GM18520 (cell line): ENCODE results near the gene ARFRP1.

Source experiments
- ATAC-seq: cut with Tn5 transposase; IDR thresholded peaks from one replicate; pipeline ENCODE4 v1.9.1; 2021; ENCODE audit not compliant: unreplicated experiment

ARFRP1 gene

GRCh38 chr20:63702751-63703470 is 4.9 kb downstream of the ARFRP1 start:
- no peak for ATAC-seq

- no peak for ATAC-seq
These were observed 5.6 kb downstream of the ARFRP1 start for GRCh38 chr20:63702036-63702665.

GRCh38 chr20:63701329-63702035 is 6.3 kb downstream of the ARFRP1 start:
- no peak for ATAC-seq

DNA sequence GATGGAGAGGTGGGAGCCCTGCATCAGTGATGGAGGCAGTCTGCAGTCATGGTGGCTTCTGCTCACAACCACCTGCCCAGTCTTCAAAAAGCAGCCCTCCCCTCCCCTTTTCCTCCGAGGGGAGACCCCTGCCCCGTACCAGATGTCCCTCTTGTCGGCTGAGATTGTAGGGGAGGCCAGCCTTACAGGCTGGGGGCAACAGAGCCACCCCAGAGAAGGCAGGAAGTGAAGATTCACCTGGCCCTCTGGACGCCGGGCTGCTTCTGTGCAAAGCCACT is 6.8 kb downstream of the ARFRP1 start:
- no peak for ATAC-seq

- ATAC-seq, result no peak
These were observed 7.4 kb downstream of the ARFRP1 start for GRCh38 chr20:63700199-63701050.

DNA sequence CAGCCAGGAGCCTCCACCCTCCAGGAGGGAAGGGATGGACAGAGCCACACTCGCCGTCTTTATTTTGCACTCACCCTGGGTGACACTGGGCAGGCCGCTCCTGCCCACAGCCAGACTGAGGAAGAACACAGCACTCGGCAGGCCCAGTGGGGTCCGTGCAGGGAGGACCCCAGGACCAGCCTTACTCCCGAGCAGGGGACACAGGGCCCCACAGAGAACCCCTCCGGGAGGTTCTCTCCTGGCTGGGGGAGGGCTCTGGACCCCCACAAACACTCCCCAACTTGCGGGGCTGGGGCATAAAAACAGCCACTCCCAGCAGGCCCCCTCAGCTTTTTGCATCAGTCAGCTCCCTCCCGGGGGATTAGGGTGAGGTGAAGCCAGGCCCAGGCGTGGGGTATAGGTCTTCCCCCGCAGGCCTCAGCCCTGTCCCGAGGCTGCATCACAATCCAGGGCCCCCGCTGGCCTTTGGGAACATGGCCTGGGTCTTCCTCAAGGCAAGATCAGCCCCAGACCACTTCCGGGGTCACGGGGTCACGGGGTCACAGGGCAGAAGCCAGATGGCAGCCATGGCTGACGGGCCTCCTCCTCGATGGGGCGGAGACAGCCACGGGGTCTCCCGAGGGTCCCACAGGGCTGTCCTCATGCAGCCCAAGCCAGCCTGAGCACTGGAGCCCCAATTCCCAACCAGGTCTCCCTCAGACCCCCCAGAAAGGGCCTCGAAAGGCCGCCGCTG is 8.1 kb downstream of the ARFRP1 start:
- no peak for ATAC-seq

DNA sequence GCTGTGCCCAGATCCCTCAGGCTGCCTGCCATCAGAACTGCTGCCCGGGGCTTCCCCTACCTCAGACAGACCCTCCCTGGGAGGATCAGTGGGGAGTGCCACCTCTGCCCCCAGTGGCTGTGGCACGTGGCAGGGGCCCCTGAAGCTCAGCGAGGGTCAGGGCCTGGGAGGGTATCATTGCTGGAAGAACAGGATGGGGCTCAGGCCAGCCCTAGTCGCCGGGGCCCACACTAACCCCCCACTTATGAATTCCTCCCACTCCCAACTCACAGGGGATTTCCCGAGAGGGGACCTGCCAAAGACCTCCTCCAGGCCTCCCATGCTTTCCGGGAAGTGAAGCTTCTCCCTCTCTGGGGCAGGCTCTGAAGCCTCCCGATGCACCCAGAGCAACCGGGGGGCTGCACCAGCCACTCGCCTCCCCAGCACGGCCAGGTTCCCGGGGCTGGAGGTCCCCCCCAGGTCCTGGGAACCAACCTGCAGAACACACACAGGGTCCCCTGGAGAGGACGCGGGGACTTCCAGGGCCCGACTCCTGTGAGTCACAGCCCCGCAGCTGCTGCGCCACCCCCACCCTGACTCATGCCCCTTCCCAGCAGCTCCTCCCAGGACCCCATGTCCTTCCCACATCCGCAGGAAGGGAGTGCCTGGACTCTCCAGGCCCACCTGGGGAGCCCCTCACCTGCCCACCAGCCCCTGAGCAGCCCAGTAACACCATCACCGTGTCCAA is 8.9 kb downstream of the ARFRP1 start:
- ATAC-seq, result no peak

DNA sequence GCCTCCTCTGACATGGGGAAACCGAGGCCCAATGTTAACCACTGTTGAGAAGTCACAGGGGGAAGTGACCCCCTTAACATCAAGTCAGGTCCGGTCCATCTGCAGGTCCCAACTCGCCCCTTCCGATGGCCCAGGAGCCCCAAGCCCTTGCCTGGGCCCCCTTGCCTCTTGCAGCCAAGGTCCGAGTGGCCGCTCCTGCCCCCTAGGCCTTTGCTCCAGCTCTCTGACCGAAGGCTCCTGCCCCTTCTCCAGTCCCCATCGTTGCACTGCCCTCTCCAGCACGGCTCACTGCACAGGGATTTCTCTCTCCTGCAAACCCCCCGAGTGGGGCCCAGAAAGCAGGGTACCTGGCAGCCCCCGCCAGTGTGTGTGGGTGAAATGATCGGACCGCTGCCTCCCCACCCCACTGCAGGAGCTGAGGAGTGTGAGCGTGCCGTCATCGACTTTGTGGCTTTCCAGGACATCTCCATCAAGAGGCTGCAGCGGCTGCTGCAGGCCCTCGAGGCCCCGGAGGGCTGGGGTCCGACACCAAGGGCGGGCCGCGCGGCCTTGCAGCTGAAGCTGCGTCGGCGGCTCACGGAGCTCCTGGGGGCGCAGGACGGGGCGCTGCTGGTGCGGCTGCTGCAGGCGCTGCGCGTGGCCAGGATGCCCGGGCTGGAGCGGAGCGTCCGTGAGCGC is 9.8 kb downstream of the ARFRP1 start:
- ATAC-seq, result no peak

DNA sequence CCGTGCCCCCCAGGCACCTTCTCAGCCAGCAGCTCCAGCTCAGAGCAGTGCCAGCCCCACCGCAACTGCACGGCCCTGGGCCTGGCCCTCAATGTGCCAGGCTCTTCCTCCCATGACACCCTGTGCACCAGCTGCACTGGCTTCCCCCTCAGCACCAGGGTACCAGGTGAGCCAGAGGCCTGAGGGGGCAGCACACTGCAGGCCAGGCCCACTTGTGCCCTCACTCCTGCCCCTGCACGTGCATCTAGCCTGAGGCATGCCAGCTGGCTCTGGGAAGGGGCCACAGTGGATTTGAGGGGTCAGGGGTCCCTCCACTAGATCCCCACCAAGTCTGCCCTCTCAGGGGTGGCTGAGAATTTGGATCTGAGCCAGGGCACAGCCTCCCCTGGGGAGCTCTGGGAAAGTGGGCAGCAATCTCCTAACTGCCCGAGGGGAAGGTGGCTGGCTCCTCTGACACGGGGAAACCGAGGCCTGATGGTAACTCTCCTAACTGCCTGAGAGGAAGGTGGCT is 10.4 kb downstream of the ARFRP1 start:
- ATAC-seq, result no peak

- no peak for ATAC-seq
These were observed 11.0 kb downstream of the ARFRP1 start, which contains the start of gene TNFRSF6B for GRCh38 chr20:63696628-63697356. TSS of gene TNFRSF6B (plus strand) at chr20:63696652. CDS start at chr20:63696768, 116 bp downstream.

- no peak for ATAC-seq
These were observed 11.5 kb downstream of the ARFRP1 start for GRCh38 chr20:63696306-63696627.

DNA sequence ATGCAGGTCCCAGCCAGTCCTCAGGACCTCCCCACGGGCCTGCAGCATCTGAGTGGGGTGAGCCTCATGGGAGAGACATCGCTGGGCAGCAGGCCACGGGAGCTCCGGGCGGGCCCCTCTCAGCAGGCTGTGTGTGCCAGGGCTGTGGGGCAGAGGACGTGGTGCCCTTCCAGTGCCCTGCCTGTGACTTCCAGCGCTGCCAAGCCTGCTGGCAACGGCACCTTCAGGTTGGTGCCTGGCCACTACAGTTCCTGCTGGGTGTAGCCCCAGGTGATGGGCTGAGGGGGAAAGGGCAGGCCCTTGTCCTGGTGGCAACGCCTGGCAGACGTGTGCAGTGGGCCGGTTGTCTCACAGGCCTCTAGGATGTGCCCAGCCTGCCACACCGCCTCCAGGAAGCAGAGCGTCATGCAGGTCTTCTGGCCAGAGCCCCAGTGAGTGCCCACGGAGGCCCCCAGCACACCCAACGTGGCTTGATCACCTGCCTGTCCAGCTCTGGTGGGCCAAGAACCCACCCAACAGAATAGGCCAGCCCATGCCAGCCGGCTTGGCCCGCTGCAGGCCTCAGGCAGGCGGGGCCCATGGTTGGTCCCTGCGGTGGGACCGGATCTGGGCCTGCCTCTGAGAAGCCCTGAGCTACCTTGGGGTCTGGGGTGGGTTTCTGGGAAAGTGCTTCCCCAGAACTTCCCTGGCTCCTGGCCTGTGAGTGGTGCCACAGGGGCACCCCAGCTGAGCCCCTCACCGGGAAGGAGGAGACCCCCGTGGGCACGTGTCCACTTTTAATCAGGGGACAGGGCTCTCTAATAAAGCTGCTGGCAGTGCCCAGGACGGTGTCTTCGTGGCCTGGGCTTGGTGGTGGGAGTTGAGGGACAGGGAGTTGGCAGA is 12.1 kb downstream of the ARFRP1 start:
- ATAC-seq, result no peak

- ATAC-seq, result no peak
These were observed 13.0 kb downstream of the ARFRP1 start for GRCh38 chr20:63694584-63695423.

- no peak for ATAC-seq
These were observed 13.8 kb downstream of the ARFRP1 start for GRCh38 chr20:63693733-63694583.

DNA sequence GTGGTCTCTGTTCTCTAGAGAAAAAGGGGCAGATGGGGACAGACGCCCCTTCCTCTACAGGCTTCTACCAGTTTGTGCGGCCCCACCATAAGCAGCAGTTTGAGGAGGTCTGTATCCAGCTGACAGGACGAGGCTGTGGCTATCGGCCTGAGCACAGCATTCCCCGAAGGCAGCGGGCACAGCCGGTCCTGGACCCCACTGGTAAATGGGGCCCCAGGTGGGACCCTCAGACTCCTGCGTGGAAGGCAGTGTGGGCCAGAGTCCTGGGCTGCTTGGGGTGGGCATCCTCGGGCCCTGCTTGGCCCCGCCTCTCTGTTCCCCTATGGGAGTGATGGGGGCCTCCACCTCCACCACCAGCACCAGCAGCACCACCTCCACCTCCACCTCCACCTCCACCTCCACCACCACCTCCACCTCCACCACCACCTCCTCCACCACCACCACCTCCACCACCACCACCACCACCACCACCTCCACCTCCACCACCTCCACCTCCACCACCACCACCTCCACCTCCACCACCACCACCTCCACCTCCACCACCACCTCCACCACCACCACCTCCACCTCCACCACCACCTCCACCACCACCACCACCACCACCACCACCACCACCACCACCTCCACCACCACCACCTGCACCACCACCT is 14.6 kb downstream of the ARFRP1 start:
- no peak for ATAC-seq
